ENCODE measurements around the gene RPS6KA6. TPM values are rescaled to one million over a fixed set of nuclear protein-coding genes. Genes with fewer than 3 reads are reported as not detected.

The RPS6KA6 gene
- polyA plus RNA-seq, 1 donor (not counting 4 experiments of a cell fraction or from before 2014, with no cell fraction given): 2.7 TPM

DNA sequence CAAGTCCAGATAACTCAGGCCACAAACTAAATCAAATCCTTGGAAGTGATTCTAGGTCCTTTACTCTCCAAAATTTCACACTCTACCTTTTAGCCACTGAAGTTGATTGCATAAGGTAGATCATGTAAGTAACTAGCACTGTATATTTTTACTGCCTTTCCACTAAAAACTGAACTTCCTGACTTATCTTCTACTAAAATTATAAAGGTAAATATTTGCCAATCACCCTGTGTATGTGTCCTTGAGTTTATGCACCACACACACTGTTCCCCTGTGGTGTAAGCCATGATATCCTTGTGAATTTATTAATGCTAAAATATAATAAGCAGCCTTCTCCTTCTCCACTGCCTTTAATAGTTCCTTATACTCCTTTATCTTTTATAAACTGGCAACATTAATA is 25.6 kb downstream of the RPS6KA6 start:
- no peak overlapping the region for H3K27ac ChIP-seq (ENCODE audit: control insufficient read depth, insufficient read depth, low read length)
- no peak overlapping the region for H2AFZ ChIP-seq (ENCODE audit: control insufficient read depth, low read length)
- H3K4me3 ChIP-seq (ENCODE audit: control insufficient read depth in 2 of 3, extremely low read depth in 1 of 3, insufficient read depth in 2 of 3, low read depth in 1 of 3, low read length in 3 of 3): no peak overlapping the region
- no peaks in the 10 kb centered on the region for H4K20me1 ChIP-seq (ENCODE audit: control insufficient read depth, extremely low read depth, insufficient read depth, low read length)
- no peaks in the 10 kb centered on the region for H3K4me1 ChIP-seq (ENCODE audit: control insufficient read depth, extremely low read depth, insufficient read depth, low read length)
- no peak overlapping the region for H3K9ac ChIP-seq (ENCODE audit: control insufficient read depth, extremely low read depth, insufficient read depth, low read length)
- dilution Hi-C loops (cut with MboI; ENCODE audit: extremely low pct_ligation_motif_present, low sequenced_read_pairs): no loop called here
- FAIRE-seq: no peak
- no peaks in the 10 kb centered on the region for H3K36me3 ChIP-seq (ENCODE audit: control insufficient read depth in 2 of 2, extremely low read depth in 1 of 2, insufficient read depth in 2 of 2, low read length in 2 of 2)
- no peaks in the 10 kb centered on the region for H3K27me3 ChIP-seq (ENCODE audit: control insufficient read depth, extremely low read depth, insufficient read depth, low read length)
- DNase-seq (ENCODE audit: low read depth, low spot score): no peak
- H3K79me2 ChIP-seq (ENCODE audit: control insufficient read depth, insufficient read depth, low read length): no peaks in the 10 kb centered on the region
- no peaks in the 10 kb centered on the region for H3K9me3 ChIP-seq (ENCODE audit: control insufficient read depth, low read depth, low read length)
- TF ChIP-seq EZH2 (IDR thresholded peaks at IDR 0.05; ENCODE audit: low read length): no peak
- TF ChIP-seq, protein P1, sequence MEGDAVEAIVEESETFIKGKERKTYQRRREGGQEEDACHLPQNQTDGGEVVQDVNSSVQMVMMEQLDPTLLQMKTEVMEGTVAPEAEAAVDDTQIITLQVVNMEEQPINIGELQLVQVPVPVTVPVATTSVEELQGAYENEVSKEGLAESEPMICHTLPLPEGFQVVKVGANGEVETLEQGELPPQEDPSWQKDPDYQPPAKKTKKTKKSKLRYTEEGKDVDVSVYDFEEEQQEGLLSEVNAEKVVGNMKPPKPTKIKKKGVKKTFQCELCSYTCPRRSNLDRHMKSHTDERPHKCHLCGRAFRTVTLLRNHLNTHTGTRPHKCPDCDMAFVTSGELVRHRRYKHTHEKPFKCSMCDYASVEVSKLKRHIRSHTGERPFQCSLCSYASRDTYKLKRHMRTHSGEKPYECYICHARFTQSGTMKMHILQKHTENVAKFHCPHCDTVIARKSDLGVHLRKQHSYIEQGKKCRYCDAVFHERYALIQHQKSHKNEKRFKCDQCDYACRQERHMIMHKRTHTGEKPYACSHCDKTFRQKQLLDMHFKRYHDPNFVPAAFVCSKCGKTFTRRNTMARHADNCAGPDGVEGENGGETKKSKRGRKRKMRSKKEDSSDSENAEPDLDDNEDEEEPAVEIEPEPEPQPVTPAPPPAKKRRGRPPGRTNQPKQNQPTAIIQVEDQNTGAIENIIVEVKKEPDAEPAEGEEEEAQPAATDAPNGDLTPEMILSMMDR (optimal IDR thresholded peaks at IDR 0.05 in 1 of 3, IDR thresholded peaks at IDR 0.05 in 1 of 3, conservative IDR thresholded peaks at IDR 0.05 in 1 of 3; ENCODE audit: extremely low read depth in 1 of 3, insufficient read depth in 2 of 3, low read length in 3 of 3): no peak
- no peaks in the 10 kb centered on the region for H3K9me1 ChIP-seq (ENCODE audit: control insufficient read depth, extremely low read depth, insufficient read depth, low read length)
- no peak overlapping the region for H3K4me2 ChIP-seq (ENCODE audit: control insufficient read depth, extremely low read depth, insufficient read depth, low read depth, low read length)

DNA sequence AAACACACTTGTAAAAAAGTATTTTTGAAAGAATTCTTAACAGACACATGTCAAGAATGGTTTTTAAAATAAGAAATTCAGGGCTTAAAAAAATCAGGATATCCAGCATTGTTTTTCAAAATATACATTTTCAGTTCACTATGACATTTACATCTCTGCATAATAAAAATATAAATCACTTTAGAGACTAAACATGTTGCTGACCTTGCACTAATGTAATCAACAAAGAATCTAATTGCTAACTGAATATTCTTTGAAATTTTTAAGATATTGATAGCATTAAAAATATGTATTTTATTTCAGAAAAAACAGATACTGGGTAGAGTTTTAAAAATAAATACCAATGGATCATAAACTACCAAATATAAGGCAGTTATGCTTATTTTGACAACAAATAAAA is 26.4 kb downstream of the RPS6KA6 start:
- no peaks in the 10 kb centered on the region for H3K9me3 ChIP-seq (ENCODE audit: control insufficient read depth, low read depth, low read length)
- no peaks in the 10 kb centered on the region for H3K4me1 ChIP-seq (ENCODE audit: control insufficient read depth, extremely low read depth, insufficient read depth, low read length)
- no peak overlapping the region for H3K4me3 ChIP-seq (ENCODE audit: control insufficient read depth in 2 of 3, extremely low read depth in 1 of 3, insufficient read depth in 2 of 3, low read depth in 1 of 3, low read length in 3 of 3)
- no peak overlapping the region for H3K4me2 ChIP-seq (ENCODE audit: control insufficient read depth, extremely low read depth, insufficient read depth, low read depth, low read length)
- H3K27ac ChIP-seq (ENCODE audit: control insufficient read depth, insufficient read depth, low read length): no peak overlapping the region
- H3K9me1 ChIP-seq (ENCODE audit: control insufficient read depth, extremely low read depth, insufficient read depth, low read length): no peaks in the 10 kb centered on the region
- H3K36me3 ChIP-seq (ENCODE audit: control insufficient read depth in 2 of 2, extremely low read depth in 1 of 2, insufficient read depth in 2 of 2, low read length in 2 of 2): no peaks in the 10 kb centered on the region
- no peaks in the 10 kb centered on the region for H4K20me1 ChIP-seq (ENCODE audit: control insufficient read depth, extremely low read depth, insufficient read depth, low read length)
- no peak overlapping the region for H3K9ac ChIP-seq (ENCODE audit: control insufficient read depth, extremely low read depth, insufficient read depth, low read length)
- DNase-seq (ENCODE audit: low read depth, low spot score) (no peak), FAIRE-seq (no peak)
- no peak overlapping the region for H2AFZ ChIP-seq (ENCODE audit: control insufficient read depth, low read length)
- H3K79me2 ChIP-seq (ENCODE audit: control insufficient read depth, insufficient read depth, low read length): no peaks in the 10 kb centered on the region
- no peaks in the 10 kb centered on the region for H3K27me3 ChIP-seq (ENCODE audit: control insufficient read depth, extremely low read depth, insufficient read depth, low read length)
- TF ChIP-seq, protein P1 (optimal IDR thresholded peaks at IDR 0.05 in 1 of 3, IDR thresholded peaks at IDR 0.05 in 1 of 3, conservative IDR thresholded peaks at IDR 0.05 in 1 of 3; ENCODE audit: extremely low read depth in 1 of 3, insufficient read depth in 2 of 3, low read length in 3 of 3): no peak
- TF ChIP-seq EZH2 (IDR thresholded peaks at IDR 0.05; ENCODE audit: low read length): no peak
- dilution Hi-C loops (cut with MboI; ENCODE audit: extremely low pct_ligation_motif_present, low sequenced_read_pairs): no loop called here

All from keratinocyte (primary cell).